Mesendoderm (in vitro differentiated cells): ENCODE measurements around the gene MON1A.

Source experiments
- DNase-seq: peaks from one replicate; pipeline ENCODE4 v3.0.0; 2013
- H2AK5ac ChIP-seq: 2 replicates; pipeline ENCODE4 v1.6.1; 2013; ENCODE audit warnings: low read length, inconsistent platforms
- H2BK120ac ChIP-seq: 2 replicates; pipeline ENCODE4 v1.6.1; 2013; ENCODE audit warnings: low read depth, mild to moderate bottlenecking, low read length, moderate library complexity, mixed read lengths
- H2BK15ac ChIP-seq: replicated peaks from 2 replicates; pipeline ENCODE4 v1.6.1; 2013; ENCODE audit warnings: low read depth, mild to moderate bottlenecking, moderate library complexity
- H2BK5ac ChIP-seq: 2 replicates; pipeline ENCODE4 v1.6.1; 2013; ENCODE audit warnings: low read length, inconsistent platforms
- H3K18ac ChIP-seq: 2 replicates; pipeline ENCODE4 v1.6.1; 2013; ENCODE audit warnings: mild to moderate bottlenecking, low read length, mixed read lengths
- H3K23ac ChIP-seq: one replicate; pipeline ENCODE4 v1.6.1; 2013; ENCODE audit warnings: low read length
- H3K27ac ChIP-seq: 2 replicates; pipeline ENCODE4 v1.5.1; 2013; ENCODE audit warnings: low read depth, mild to moderate bottlenecking, inconsistent platforms, low read length, moderate library complexity
- H3K27me3 ChIP-seq: 2 replicates; pipeline ENCODE4 v1.6.1; 2013; ENCODE audit warnings: low read length, control low read depth, mild to moderate bottlenecking, inconsistent platforms; ENCODE audit not compliant: insufficient read depth, poor library complexity
- H3K36me3 ChIP-seq: 2 replicates; pipeline ENCODE4 v1.6.1; 2013; ENCODE audit warnings: low read length, inconsistent platforms; ENCODE audit not compliant: control insufficient read depth, insufficient read depth
- H3K4ac ChIP-seq: one replicate; pipeline ENCODE4 v1.6.1; 2013; ENCODE audit warnings: low read depth, mild to moderate bottlenecking, low read length, moderate library complexity
- H3K4me1 ChIP-seq: 2 replicates; pipeline ENCODE4 v1.6.1; 2013; ENCODE audit warnings: low read depth, low read length, inconsistent platforms; ENCODE audit not compliant: control insufficient read depth
- H3K4me2 ChIP-seq: 2 replicates; pipeline ENCODE4 v1.6.1; 2013; ENCODE audit warnings: low read length
- H3K4me3 ChIP-seq: 2 replicates; pipeline ENCODE4 v1.5.1; 2013; ENCODE audit warnings: mild to moderate bottlenecking, low read length
- H3K56ac ChIP-seq: one replicate; pipeline ENCODE4 v1.6.1; 2013; ENCODE audit warnings: low read length
- H3K79me1 ChIP-seq: 2 replicates; pipeline ENCODE4 v1.6.1; 2013; ENCODE audit warnings: low read length, inconsistent platforms
- H3K79me2 ChIP-seq: 2 replicates; pipeline ENCODE4 v1.6.1; 2013; ENCODE audit warnings: mild to moderate bottlenecking, low read length; ENCODE audit not compliant: control insufficient read depth, insufficient read depth
- H3K9ac ChIP-seq: 2 replicates; pipeline ENCODE4 v1.6.1; 2013; ENCODE audit warnings: low read length, inconsistent platforms
- H4K5ac ChIP-seq: one replicate; pipeline ENCODE4 v1.6.1; 2013; ENCODE audit warnings: low read length
- H4K8ac ChIP-seq: one replicate; pipeline ENCODE4 v1.6.1; 2013; ENCODE audit warnings: low read depth, mild to moderate bottlenecking, control low read depth, low read length, moderate library complexity
- WGBS: extraction: QIAGEN DNeasy Blood & Tissue Kit; methylation state at CpG from one replicate; pipeline ENCODE4 v1.1.7; 2013; ENCODE audit warnings: low lambda C conversion rate, missing lambda C conversion rate; ENCODE audit not compliant: insufficient coverage; ENCODE audit errors: extremely low coverage; 5-methylcytosine and 5-hydroxymethylcytosine counted together

Gene MON1A

DNA sequence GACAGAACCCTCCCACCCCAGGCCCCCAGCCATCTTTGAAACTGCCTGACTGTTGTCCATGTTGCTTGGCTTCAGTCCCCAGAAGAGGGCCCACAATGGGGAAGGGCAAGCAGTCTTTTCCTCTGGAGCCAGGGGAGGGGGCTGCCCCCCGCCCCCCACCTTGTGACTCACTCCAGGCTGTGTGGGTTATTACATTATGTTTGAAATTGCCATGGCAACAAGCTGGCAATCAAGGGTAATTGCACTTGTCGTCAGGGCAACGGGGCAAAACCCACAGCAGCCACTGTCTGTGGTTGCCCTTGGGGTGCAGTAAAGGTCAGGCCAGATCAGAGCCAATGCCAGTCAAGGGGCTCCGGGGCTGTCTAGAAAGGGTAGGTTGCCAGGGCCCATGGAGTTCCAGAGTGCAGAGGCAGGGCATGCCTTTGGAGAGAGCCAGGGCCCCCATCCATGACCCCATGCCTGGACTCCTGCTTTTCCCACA, 56.8 kb downstream of the MON1A start:
- Histone ChIP-seq H3K23ac (no peak overlapping the region), H3K4me2 (no peak overlapping the region), H2BK15ac (no peak overlapping the region), H4K8ac (no peak overlapping the region), H3K4me1 (peaks cover 4% of the 10 kb centered on the region), H2BK120ac (no peak overlapping the region), H3K9ac (no peak overlapping the region), H3K79me1 (no peaks in the 10 kb centered on the region), H3K27me3 (no peaks in the 10 kb centered on the region), H3K79me2 (no peaks in the 10 kb centered on the region), H3K4me3 (no peak overlapping the region), H4K5ac (no peak overlapping the region), H3K36me3 (no peaks in the 10 kb centered on the region), H2BK5ac (no peak overlapping the region), H3K18ac (no peak overlapping the region), H3K4ac (no peak overlapping the region), H3K56ac (no peak overlapping the region), H3K27ac (no peak overlapping the region), H2AK5ac (no peak overlapping the region)
- no CpG with 5 or more reads among the region's 4 CpGs for WGBS
- peak; percentile 29 for DNase-seq

DNA sequence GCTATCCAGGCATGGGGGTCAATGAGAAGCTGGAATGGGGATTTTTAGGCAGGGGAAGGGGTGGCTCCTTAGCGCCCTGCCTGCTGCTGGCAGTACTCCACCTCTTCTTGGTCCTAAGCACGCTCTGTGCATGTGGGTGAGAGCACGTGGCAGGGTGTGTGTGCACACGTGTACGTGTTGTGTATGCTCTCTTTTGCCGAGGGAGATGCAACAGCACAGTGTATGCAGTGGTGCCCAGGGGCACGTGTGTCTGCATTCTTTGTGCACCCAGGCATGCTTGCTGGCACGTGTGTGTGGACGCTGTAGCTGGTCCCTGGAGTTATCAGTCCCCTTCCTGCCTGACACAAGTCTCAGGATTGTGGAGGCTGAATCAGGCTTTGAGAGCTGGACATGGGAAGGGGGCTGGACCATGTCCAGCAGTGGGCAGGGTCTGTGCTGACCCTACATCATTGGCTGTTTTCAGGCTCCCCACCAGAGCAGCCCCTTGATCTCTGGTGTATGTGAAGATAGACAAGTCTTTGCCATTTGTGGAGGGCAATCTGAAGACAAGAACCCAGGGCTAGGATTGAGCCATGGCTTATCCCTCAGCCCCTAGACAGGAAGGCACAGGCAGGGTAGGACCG, 58.0 kb downstream of the MON1A start:
- no peak overlapping the region for H3K4ac ChIP-seq
- peaks cover 4% of the 10 kb centered on the region for H3K4me1 ChIP-seq
- WGBS = no CpG with 5 or more reads among the region's 10 CpGs
- no peak overlapping the region for H4K5ac ChIP-seq
- H3K36me3 ChIP-seq = no peaks in the 10 kb centered on the region
- H2BK15ac ChIP-seq = no peak overlapping the region
- no peak for DNase-seq
- H3K79me1 ChIP-seq = no peaks in the 10 kb centered on the region
- no peak overlapping the region for H2BK5ac ChIP-seq
- H3K27me3 ChIP-seq = no peaks in the 10 kb centered on the region
- no peak overlapping the region for H2BK120ac ChIP-seq
- no peak overlapping the region for H3K4me2 ChIP-seq
- no peak overlapping the region for H3K4me3 ChIP-seq
- H3K79me2 ChIP-seq = no peaks in the 10 kb centered on the region
- H3K18ac ChIP-seq = no peak overlapping the region
- no peak overlapping the region for H3K27ac ChIP-seq
- no peak overlapping the region for H2AK5ac ChIP-seq
- H3K23ac ChIP-seq = no peak overlapping the region
- H4K8ac ChIP-seq = no peak overlapping the region
- H3K9ac ChIP-seq = no peak overlapping the region
- H3K56ac ChIP-seq = no peak overlapping the region

DNA sequence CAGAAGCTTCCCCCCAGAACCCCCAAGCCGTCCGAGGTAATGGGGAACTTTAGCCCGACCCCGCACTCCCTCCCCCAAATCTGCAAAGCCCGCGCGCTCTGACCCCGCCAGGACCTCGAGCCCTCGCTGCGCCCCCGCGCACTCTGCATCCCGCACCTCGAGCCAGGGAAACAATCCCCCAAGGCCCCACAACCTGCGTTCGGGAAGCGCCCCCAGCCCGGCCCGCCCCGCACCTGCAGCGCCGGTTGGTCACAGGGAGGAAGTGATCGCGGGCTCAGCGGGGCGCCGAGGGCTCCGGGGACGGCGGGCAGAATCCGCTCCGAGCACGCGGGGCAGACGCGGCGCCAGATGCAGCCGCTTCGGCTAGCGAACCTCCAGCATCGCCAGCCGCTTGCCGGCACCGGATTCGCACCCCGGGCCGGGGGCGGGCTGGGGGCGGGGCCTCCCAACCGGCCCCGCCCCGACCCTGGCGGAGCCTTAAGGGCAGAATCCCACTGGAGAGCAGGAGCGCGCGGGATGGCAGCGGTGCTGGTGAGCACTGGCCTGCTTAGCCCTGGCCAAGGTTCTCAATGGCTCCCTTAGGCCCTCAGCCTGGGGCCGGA, 60.0 kb downstream of the MON1A start, which contains the start of gene CAMKV:
Gene CAMKV (minus strand): TSS at position 382 of the 602 bp plus-strand sequence. CDS start 7,518 bp downstream, outside the sequence.
- H3K4me3 ChIP-seq = no peak within 1 kb of the TSS
- no peaks in the 10 kb centered on the region for H3K36me3 ChIP-seq
- H3K4me1 ChIP-seq = peaks cover 4% of the 10 kb centered on the region
- DNase-seq = peak; percentile 58
- no peaks in the 10 kb centered on the region for H3K79me2 ChIP-seq
- peak within 1 kb of the TSS; percentile 46 for H3K56ac ChIP-seq
- H2AK5ac ChIP-seq = no peak within 1 kb of the TSS
- H3K9ac ChIP-seq = peak within 1 kb of the TSS; percentile 19
- H3K18ac ChIP-seq = no peak within 1 kb of the TSS
- H3K23ac ChIP-seq = no peak within 1 kb of the TSS
- no peak within 1 kb of the TSS for H4K5ac ChIP-seq
- peak within 1 kb of the TSS; percentile 77 for H3K4me2 ChIP-seq
- H3K79me1 ChIP-seq = no peaks in the 10 kb centered on the region
- H3K27ac ChIP-seq = no peak within 1 kb of the TSS
- WGBS = no CpG with 5 or more reads among the region's 59 CpGs
- no peak within 1 kb of the TSS for H2BK5ac ChIP-seq
- H2BK120ac ChIP-seq = no peak within 1 kb of the TSS
- H4K8ac ChIP-seq = no peak within 1 kb of the TSS
- H3K27me3 ChIP-seq = no peaks in the 10 kb centered on the region
- H2BK15ac ChIP-seq = no peak within 1 kb of the TSS
- H3K4ac ChIP-seq = no peak within 1 kb of the TSS

DNA sequence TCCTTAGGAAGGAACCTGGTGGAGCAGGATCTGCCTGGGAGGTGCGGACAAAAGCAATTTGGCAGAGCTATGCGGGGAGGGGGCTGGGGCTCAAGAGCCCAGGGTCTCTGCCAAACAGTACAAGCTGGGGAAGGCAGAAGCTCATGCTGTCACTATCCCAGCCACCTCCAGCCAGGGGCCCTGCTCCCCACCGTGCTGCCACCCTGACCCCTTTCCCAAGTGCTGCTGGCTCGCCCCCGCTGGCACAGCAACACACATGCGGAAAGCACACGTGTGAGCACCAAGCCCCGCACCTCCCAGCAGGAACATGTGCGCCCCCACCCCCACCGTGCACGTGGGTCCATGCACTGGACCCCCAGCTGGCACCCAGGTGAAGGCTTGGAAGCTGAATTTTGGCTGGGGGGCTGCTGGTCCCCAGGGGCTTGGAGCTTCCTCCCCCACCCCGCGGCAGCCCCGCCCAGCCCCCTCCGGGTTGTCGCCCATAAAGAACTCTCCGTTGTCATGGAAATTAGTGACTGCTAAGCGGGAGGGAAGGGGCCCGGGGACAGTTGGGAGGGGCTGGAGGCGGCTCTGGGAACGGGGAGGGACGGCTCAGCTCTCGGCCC, 60.6 kb downstream of the MON1A start:
- no peak overlapping the region for H3K23ac ChIP-seq
- no peak overlapping the region for H2BK15ac ChIP-seq
- peak; percentile 59 for DNase-seq
- no peak overlapping the region for H3K27ac ChIP-seq
- H3K79me2 ChIP-seq = no peaks in the 10 kb centered on the region
- H4K8ac ChIP-seq = no peak overlapping the region
- no peaks in the 10 kb centered on the region for H3K79me1 ChIP-seq
- H3K4me2 ChIP-seq = peak overlapping the region; percentile 77
- no peak overlapping the region for H2AK5ac ChIP-seq
- H3K36me3 ChIP-seq = no peaks in the 10 kb centered on the region
- H3K18ac ChIP-seq = no peak overlapping the region
- H3K9ac ChIP-seq = no peak overlapping the region
- no peak overlapping the region for H2BK5ac ChIP-seq
- WGBS = no CpG with 5 or more reads among the region's 23 CpGs
- no peak overlapping the region for H3K4ac ChIP-seq
- H3K27me3 ChIP-seq = no peaks in the 10 kb centered on the region
- H4K5ac ChIP-seq = no peak overlapping the region
- H3K4me1 ChIP-seq = peaks cover 4% of the 10 kb centered on the region
- peak overlapping the region; percentile 46 for H3K56ac ChIP-seq
- H3K4me3 ChIP-seq = no peak overlapping the region
- no peak overlapping the region for H2BK120ac ChIP-seq

DNA sequence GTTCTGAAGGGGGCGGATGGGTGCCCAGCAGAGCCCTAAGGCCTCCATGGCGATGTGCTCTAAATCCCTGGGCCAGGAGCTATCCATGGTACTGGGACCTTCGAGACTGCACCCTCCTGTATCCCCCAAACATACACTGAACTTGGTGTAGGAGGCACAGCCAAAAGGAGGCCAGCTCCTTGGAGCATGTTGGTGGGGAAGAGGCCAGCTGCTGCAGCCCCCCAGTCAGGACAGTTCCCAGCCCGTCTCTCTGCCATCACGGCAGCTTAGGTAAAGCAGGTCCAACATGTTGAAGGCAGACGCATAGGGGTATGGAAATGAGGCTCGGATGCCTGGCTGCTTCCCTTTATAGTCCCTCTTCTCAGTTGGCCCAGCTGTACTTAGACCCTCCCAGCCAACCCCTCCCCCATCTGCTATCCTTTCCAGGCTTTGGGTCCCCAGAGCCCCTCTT, 61.7 kb downstream of the MON1A start:
- H3K27ac ChIP-seq = no peak overlapping the region
- no peak overlapping the region for H2AK5ac ChIP-seq
- no peak overlapping the region for H2BK120ac ChIP-seq
- H3K18ac ChIP-seq = no peak overlapping the region
- peaks cover 4% of the 10 kb centered on the region for H3K4me1 ChIP-seq
- no peak overlapping the region for H3K56ac ChIP-seq
- DNase-seq = peak; percentile 85
- H3K4me3 ChIP-seq = no peak overlapping the region
- no peak overlapping the region for H3K23ac ChIP-seq
- no CpG with 5 or more reads among the region's 7 CpGs for WGBS
- no peaks in the 10 kb centered on the region for H3K36me3 ChIP-seq
- no peak overlapping the region for H2BK15ac ChIP-seq
- H3K9ac ChIP-seq = no peak overlapping the region
- H3K79me1 ChIP-seq = no peaks in the 10 kb centered on the region
- H4K5ac ChIP-seq = no peak overlapping the region
- H3K27me3 ChIP-seq = no peaks in the 10 kb centered on the region
- H4K8ac ChIP-seq = no peak overlapping the region
- no peaks in the 10 kb centered on the region for H3K79me2 ChIP-seq
- H2BK5ac ChIP-seq = no peak overlapping the region
- no peak overlapping the region for H3K4ac ChIP-seq
- H3K4me2 ChIP-seq = no peak overlapping the region
